Neural progenitor cell (in vitro differentiated cells): ENCODE results near the gene SPTSSA. TPM values are rescaled to one million over a fixed set of nuclear protein-coding genes. Genes with fewer than 3 reads are reported as not detected.

Experiments used
- DNase-seq: peaks from one replicate; pipeline ENCODE4 v3.0.0-alpha.2; 2016; ENCODE audit warnings: low spot score
- H2AFZ ChIP-seq: fragments of 200-600 bp; sonication (generic); replicated peaks from 2 replicates; pipeline ENCODE4 v1.6.1; 2016; ENCODE audit warnings: antibody characterized with exemption
- H3F3A ChIP-seq: fragments of 200-600 bp; sonication (generic); 2 replicates; pipeline ENCODE4 v1.6.1; 2016; ENCODE audit warnings: antibody characterized with exemption, low read depth
- H3K27ac ChIP-seq: fragments of 200-600 bp; sonication (generic); 2 replicates; pipeline ENCODE4 v1.5.1; 2016; ENCODE audit warnings: mild to moderate bottlenecking
- H3K27me3 ChIP-seq: fragments of 200-600 bp; sonication (generic); 2 replicates; pipeline ENCODE4 v1.6.1; 2016; ENCODE audit warnings: mild to moderate bottlenecking, moderate library complexity
- H3K36me3 ChIP-seq: fragments of 200-600 bp; sonication (generic); 2 replicates; pipeline ENCODE4 v1.5.1; 2016
- H3K4me1 ChIP-seq: fragments of 200-600 bp; sonication (generic); 2 replicates; pipeline ENCODE4 v1.6.1; 2016; ENCODE audit warnings: mixed run types
- H3K4me2 ChIP-seq: fragments of 200-600 bp; sonication (generic); 2 replicates; pipeline ENCODE4 v1.6.1; 2016
- H3K4me3 ChIP-seq: fragments of 200-600 bp; sonication (generic); 2 replicates; pipeline ENCODE4 v1.5.1; 2016
- H3K79me2 ChIP-seq: fragments of 200-600 bp; sonication (generic); 2 replicates; pipeline ENCODE4 v1.6.1; 2016; ENCODE audit warnings: low read depth
- H3K9ac ChIP-seq: fragments of 200-600 bp; sonication (generic); 2 replicates; pipeline ENCODE4 v1.6.1; 2016
- H3K9me3 ChIP-seq: fragments of 200-600 bp; sonication (generic); 2 replicates; pipeline ENCODE4 v1.5.1; 2016; ENCODE audit warnings: low read depth
- H4K20me1 ChIP-seq: fragments of 200-600 bp; sonication (generic); 2 replicates; pipeline ENCODE4 v1.6.1; 2016; ENCODE audit warnings: low read depth
- H3K27ac Mint-ChIP-seq: 3 replicates; pipeline ENCODE4 v1.8.0; 2021; ENCODE audit warnings: mixed read lengths
- H3K27me3 Mint-ChIP-seq: 2 replicates; pipeline ENCODE4 v1.8.0; 2022; ENCODE audit warnings: low read depth, mild to moderate bottlenecking, inconsistent platforms, moderate library complexity, mixed read lengths; ENCODE audit not compliant: insufficient read depth
- H3K36me3 Mint-ChIP-seq: 3 replicates; pipeline ENCODE4 v1.8.0; 2021; ENCODE audit warnings: mixed read lengths
- H3K4me1 Mint-ChIP-seq: 3 replicates; pipeline ENCODE4 v1.8.0; 2021; ENCODE audit warnings: mixed read lengths
- H3K4me3 Mint-ChIP-seq: 3 replicates; pipeline ENCODE4 v1.8.0; 2021; ENCODE audit warnings: mild to moderate bottlenecking, moderate library complexity, mixed read lengths
- H3K9me3 Mint-ChIP-seq: 3 replicates; pipeline ENCODE4 v1.8.0; 2020; ENCODE audit warnings: mixed read lengths
- EZH2 ChIP-seq: fragments of 200-600 bp; sonication (generic); IDR thresholded peaks from 2 replicates; pipeline ENCODE4 v1.6.1; 2017; ENCODE audit warnings: antibody characterized with exemption, mild to moderate bottlenecking, moderate library complexity
- EZH2phosphoT487 ChIP-seq: fragments of 200-600 bp; sonication (generic); IDR thresholded peaks from 2 replicates; pipeline ENCODE4 v1.6.1; 2017; ENCODE audit warnings: antibody characterized with exemption
- total RNA-seq: library from RNA; depleted of rRNA; stranded (reverse); fragments of >200 nt; gene quantifications from 2 replicates; pipeline ENCODE4 v1.2.3, GENCODE V29; 2015; ENCODE audit warnings: low replicate concordance
- TF ChIP-seq, protein P1 (sequence below): fragments of 200-600 bp; sonication (generic); IDR thresholded peaks from 2 replicates; pipeline ENCODE4 v1.5.1; 2017; ENCODE audit warnings: antibody characterized with exemption, mild to moderate bottlenecking

Gene SPTSSA
- total RNA-seq, 1 donor from 2014 or later = 43.0 TPM

- Histone ChIP-seq H3K9ac (no peak overlapping the region), H3K27ac (no peak overlapping the region), H3K79me2 (no peaks in the 10 kb centered on the region), H3F3A (no peaks in the 10 kb centered on the region), H4K20me1 (no peaks in the 10 kb centered on the region), H3K4me3 (no peak overlapping the region), H3K4me2 (no peak overlapping the region), H3K36me3 (no peaks in the 10 kb centered on the region), H3K27me3 (no peaks in the 10 kb centered on the region), H3K9me3 (no peaks in the 10 kb centered on the region), H2AFZ (no peak overlapping the region), H3K4me1 (no peaks in the 10 kb centered on the region)
- H3K4me1 Mint-ChIP-seq = peaks cover 5% of the 10 kb centered on the region
- no peak overlapping the region for H3K27ac Mint-ChIP-seq
- no peaks in the 10 kb centered on the region for H3K36me3 Mint-ChIP-seq
- no peak for DNase-seq
- H3K27me3 Mint-ChIP-seq = peaks cover 6% of the 10 kb centered on the region
- TF ChIP-seq, protein P1, sequence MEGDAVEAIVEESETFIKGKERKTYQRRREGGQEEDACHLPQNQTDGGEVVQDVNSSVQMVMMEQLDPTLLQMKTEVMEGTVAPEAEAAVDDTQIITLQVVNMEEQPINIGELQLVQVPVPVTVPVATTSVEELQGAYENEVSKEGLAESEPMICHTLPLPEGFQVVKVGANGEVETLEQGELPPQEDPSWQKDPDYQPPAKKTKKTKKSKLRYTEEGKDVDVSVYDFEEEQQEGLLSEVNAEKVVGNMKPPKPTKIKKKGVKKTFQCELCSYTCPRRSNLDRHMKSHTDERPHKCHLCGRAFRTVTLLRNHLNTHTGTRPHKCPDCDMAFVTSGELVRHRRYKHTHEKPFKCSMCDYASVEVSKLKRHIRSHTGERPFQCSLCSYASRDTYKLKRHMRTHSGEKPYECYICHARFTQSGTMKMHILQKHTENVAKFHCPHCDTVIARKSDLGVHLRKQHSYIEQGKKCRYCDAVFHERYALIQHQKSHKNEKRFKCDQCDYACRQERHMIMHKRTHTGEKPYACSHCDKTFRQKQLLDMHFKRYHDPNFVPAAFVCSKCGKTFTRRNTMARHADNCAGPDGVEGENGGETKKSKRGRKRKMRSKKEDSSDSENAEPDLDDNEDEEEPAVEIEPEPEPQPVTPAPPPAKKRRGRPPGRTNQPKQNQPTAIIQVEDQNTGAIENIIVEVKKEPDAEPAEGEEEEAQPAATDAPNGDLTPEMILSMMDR = no peak
- no peak for TF ChIP-seq EZH2
- TF ChIP-seq EZH2phosphoT487 = no peak
- no peaks in the 10 kb centered on the region for H3K9me3 Mint-ChIP-seq
- H3K4me3 Mint-ChIP-seq = no peak overlapping the region
These were observed 13.1 kb upstream of the SPTSSA start for GRCh38 chr14:34475163-34475562.

DNA sequence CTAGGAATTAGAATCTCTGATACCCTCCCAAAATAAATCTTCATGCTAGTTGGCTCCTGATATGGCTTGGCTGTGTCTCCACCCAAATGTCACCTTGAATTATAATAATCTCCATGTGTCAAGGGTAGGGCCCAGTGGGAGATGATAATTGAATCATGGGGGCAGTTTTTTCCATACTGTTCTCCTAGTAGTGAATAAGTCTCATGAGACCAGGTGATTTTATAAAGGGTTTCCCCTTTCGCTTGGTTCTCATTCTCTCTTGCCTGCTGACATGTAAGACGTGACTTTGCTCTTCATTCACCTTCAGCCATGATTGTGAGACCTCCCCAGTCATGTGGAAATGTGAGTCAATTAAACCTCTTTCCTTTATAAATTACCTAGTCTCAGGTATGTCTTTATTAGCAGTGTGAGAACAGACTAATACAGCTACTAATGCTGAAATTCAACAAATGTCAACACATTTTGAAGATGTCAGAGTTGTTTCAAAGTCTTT lies 12.2 kb upstream of the SPTSSA start:
- Histone ChIP-seq H3K4me3 (no peak overlapping the region), H3K4me2 (no peak overlapping the region), H3K27me3 (no peaks in the 10 kb centered on the region), H3K36me3 (no peaks in the 10 kb centered on the region), H2AFZ (no peak overlapping the region), H3K27ac (no peak overlapping the region), H3K4me1 (no peaks in the 10 kb centered on the region), H3K9me3 (no peaks in the 10 kb centered on the region), H3F3A (no peaks in the 10 kb centered on the region), H4K20me1 (no peaks in the 10 kb centered on the region), H3K79me2 (no peaks in the 10 kb centered on the region), H3K9ac (no peak overlapping the region)
- peaks cover 6% of the 10 kb centered on the region for H3K27me3 Mint-ChIP-seq
- H3K9me3 Mint-ChIP-seq = no peaks in the 10 kb centered on the region
- peaks cover 5% of the 10 kb centered on the region for H3K4me1 Mint-ChIP-seq
- TF ChIP-seq, protein P1 = no peak
- H3K27ac Mint-ChIP-seq = no peak overlapping the region
- H3K36me3 Mint-ChIP-seq = no peaks in the 10 kb centered on the region
- no peak for DNase-seq
- no peak overlapping the region for H3K4me3 Mint-ChIP-seq

DNA sequence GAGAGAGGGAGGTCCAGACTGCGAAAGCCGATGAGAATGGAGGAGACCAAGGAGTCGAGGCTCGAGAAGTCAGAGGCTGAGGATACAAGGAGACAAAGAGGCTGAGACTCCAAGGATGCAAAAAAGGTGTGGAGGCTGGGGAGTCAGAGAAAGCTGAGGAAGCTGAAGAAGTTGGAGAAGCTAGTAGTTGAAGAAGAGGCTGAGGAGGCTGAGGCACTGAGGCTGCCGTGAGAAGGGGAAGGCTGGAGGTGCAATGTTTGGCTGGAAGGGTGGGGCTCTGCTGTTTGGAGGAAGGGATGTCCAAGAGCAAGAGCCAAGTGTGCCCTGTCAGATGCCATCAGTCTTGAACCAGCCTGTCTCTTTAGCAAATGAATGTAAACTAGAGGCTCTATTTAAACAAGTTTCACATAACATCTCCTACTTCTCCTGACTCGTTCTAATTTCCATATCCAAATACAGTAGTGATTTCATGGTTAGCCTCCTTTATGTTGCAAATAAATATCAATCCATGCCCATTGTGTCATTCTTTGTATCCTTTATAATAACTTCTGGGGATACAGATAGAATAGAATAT lies 10.8 kb upstream of the SPTSSA start:
- H3K4me1 ChIP-seq = no peaks in the 10 kb centered on the region
- no peak overlapping the region for H2AFZ ChIP-seq
- H3K79me2 ChIP-seq = no peaks in the 10 kb centered on the region
- H3K27ac ChIP-seq = no peak overlapping the region
- H3K4me2 ChIP-seq = no peak overlapping the region
- Mint-ChIP-seq H3K27me3 (peaks cover 6% of the 10 kb centered on the region), H3K9me3 (no peaks in the 10 kb centered on the region), H3K4me3 (no peak overlapping the region), H3K36me3 (no peaks in the 10 kb centered on the region), H3K27ac (no peak overlapping the region), H3K4me1 (peaks cover 5% of the 10 kb centered on the region)
- no peaks in the 10 kb centered on the region for H4K20me1 ChIP-seq
- H3K36me3 ChIP-seq = no peaks in the 10 kb centered on the region
- no peaks in the 10 kb centered on the region for H3K27me3 ChIP-seq
- H3K9ac ChIP-seq = no peak overlapping the region
- TF ChIP-seq EZH2phosphoT487 = no peak
- TF ChIP-seq EZH2 = no peak
- TF ChIP-seq, protein P1 = no peak
- DNase-seq = no peak
- peaks cover 3% of the 10 kb centered on the region for H3F3A ChIP-seq
- no peak overlapping the region for H3K4me3 ChIP-seq
- no peaks in the 10 kb centered on the region for H3K9me3 ChIP-seq
